Hepatocyte (in vitro differentiated cells): ENCODE results near the gene KCTD15.

Experiments
- CTCF ChIP-seq: fragments of 200-600 bp; sonication (generic); IDR thresholded peaks from 2 replicates; pipeline ENCODE4 v1.5.1; 2016; ENCODE audit warnings: antibody characterized with exemption, mild to moderate bottlenecking; ENCODE audit not compliant: poor library complexity
- EZH2 ChIP-seq: fragments of 200-600 bp; sonication (generic); IDR thresholded peaks from 2 replicates; pipeline ENCODE4 v1.6.1; 2016; ENCODE audit warnings: antibody characterized with exemption, mild to moderate bottlenecking, borderline replicate concordance
- EZH2phosphoT487 ChIP-seq: fragments of 200-600 bp; sonication (generic); IDR thresholded peaks from one replicate; pipeline ENCODE4 v1.6.1; 2018; ENCODE audit warnings: antibody characterized with exemption, mild to moderate bottlenecking, low read depth, moderate library complexity; ENCODE audit not compliant: unreplicated experiment, severe bottlenecking

GRCh38 chr19:33840382-33840781 lies 43.7 kb downstream of the KCTD15 start:
- no peak for TF ChIP-seq CTCF
- no peak for TF ChIP-seq EZH2
- TF ChIP-seq EZH2phosphoT487, result no peak
